Measurements from ENCODE around the gene BOD1. TPM values are rescaled to one million over a fixed set of nuclear protein-coding genes. Genes with fewer than 3 reads are reported as not detected.

BOD1 gene
- total and polyA plus RNA-seq, 4 donors = 15.1 to 16.0 (median 15.6) TPM

DNA sequence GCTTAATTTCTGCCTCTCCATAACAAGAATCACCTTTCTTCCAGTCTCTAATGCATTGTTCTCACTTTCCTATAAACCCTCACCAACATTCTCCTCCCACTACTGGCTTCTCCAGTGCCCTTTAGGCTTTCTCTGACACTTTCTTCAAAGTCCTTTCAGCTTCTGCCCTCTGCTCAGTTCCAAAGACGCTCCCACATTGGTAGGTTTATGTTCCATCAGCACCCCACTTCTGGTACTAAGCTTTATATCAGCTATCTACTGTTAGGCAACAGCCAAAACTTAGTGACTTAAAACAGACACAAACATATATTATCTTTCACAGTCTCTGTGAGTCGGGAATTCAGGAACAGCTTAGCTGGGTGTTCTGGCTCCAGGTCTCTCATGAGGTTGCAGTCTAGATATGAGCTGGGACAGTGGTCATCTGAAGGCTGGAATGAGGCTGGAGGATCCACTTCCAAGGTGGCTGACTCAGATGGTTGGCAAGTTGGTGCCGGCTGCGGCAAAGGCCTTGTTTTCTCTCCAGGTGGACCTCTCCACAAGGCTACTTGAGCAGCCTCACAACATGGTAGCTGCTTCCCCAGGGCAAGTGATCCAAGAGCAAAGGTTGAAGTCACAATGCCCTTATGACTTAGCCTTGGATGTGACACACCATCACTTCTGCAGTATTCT is 37.4 kb downstream of the BOD1 start:
- H3K9ac ChIP-seq (ENCODE audit: low read depth in 1 of 2, low read length in 2 of 2) = no peak overlapping the region
- WGBS = 70% methylated on average over 4 of the region's 4 CpGs
- no peaks in the 10 kb centered on the region for H3K36me3 ChIP-seq (ENCODE audit: control insufficient read depth in 4 of 4, insufficient read depth in 3 of 4, low read depth in 1 of 4, low read length in 3 of 4)
- DNase-seq (ENCODE audit: low spot score) = no peak
- H3K27ac ChIP-seq (ENCODE audit: low read depth in 1 of 2, low read length in 2 of 2) = no peak overlapping the region
- TF ChIP-seq GABPA (IDR thresholded peaks at IDR 0.05 in 1 of 2, conservative IDR thresholded peaks at IDR 0.05 in 1 of 2) (no peak), EGR1 (IDR thresholded peaks at IDR 0.05; ENCODE audit: low read depth in 2 of 2) (no peak), RAD21 (IDR thresholded peaks at IDR 0.05) (no peak), SP1 (IDR thresholded peaks at IDR 0.05) (no peak), HNF4A (conservative IDR thresholded peaks at IDR 0.05) (no peak), HNF4G (IDR thresholded peaks at IDR 0.05) (no peak), FOXA1 (IDR thresholded peaks at IDR 0.05) (no peak)
- TF ChIP-seq, protein P1, sequence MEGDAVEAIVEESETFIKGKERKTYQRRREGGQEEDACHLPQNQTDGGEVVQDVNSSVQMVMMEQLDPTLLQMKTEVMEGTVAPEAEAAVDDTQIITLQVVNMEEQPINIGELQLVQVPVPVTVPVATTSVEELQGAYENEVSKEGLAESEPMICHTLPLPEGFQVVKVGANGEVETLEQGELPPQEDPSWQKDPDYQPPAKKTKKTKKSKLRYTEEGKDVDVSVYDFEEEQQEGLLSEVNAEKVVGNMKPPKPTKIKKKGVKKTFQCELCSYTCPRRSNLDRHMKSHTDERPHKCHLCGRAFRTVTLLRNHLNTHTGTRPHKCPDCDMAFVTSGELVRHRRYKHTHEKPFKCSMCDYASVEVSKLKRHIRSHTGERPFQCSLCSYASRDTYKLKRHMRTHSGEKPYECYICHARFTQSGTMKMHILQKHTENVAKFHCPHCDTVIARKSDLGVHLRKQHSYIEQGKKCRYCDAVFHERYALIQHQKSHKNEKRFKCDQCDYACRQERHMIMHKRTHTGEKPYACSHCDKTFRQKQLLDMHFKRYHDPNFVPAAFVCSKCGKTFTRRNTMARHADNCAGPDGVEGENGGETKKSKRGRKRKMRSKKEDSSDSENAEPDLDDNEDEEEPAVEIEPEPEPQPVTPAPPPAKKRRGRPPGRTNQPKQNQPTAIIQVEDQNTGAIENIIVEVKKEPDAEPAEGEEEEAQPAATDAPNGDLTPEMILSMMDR (IDR thresholded peaks at IDR 0.05; ENCODE audit: low read depth, low read length, missing input control) = no peak
- TF ChIP-seq, protein P2, sequence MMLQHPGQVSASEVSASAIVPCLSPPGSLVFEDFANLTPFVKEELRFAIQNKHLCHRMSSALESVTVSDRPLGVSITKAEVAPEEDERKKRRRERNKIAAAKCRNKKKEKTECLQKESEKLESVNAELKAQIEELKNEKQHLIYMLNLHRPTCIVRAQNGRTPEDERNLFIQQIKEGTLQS (IDR thresholded peaks at IDR 0.05) = no peak
- TF ChIP-seq, protein P3, sequence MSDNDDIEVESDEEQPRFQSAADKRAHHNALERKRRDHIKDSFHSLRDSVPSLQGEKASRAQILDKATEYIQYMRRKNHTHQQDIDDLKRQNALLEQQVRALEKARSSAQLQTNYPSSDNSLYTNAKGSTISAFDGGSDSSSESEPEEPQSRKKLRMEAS (IDR thresholded peaks at IDR 0.05) = no peak
- TF ChIP-seq, protein P4, sequence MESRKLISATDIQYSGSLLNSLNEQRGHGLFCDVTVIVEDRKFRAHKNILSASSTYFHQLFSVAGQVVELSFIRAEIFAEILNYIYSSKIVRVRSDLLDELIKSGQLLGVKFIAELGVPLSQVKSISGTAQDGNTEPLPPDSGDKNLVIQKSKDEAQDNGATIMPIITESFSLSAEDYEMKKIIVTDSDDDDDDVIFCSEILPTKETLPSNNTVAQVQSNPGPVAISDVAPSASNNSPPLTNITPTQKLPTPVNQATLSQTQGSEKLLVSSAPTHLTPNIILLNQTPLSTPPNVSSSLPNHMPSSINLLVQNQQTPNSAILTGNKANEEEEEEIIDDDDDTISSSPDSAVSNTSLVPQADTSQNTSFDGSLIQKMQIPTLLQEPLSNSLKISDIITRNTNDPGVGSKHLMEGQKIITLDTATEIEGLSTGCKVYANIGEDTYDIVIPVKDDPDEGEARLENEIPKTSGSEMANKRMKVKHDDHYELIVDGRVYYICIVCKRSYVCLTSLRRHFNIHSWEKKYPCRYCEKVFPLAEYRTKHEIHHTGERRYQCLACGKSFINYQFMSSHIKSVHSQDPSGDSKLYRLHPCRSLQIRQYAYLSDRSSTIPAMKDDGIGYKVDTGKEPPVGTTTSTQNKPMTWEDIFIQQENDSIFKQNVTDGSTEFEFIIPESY (IDR thresholded peaks at IDR 0.05) = no peak
- no peak overlapping the region for H3K4me3 ChIP-seq (ENCODE audit: low read depth in 1 of 3, low read length in 3 of 3)
- no peaks in the 10 kb centered on the region for H3K27me3 ChIP-seq (ENCODE audit: control insufficient read depth in 4 of 4, insufficient read depth in 4 of 4, low read length in 3 of 4)
- H3K9me3 ChIP-seq (ENCODE audit: control insufficient read depth in 4 of 4, low read length in 3 of 4) = peaks cover 4 to 6% (median 5%) of the 10 kb centered on the region in 4 donors
- no peaks in the 10 kb centered on the region for H3K4me1 ChIP-seq (ENCODE audit: control insufficient read depth in 4 of 4, insufficient read depth in 4 of 4, low read length in 3 of 4)

DNA sequence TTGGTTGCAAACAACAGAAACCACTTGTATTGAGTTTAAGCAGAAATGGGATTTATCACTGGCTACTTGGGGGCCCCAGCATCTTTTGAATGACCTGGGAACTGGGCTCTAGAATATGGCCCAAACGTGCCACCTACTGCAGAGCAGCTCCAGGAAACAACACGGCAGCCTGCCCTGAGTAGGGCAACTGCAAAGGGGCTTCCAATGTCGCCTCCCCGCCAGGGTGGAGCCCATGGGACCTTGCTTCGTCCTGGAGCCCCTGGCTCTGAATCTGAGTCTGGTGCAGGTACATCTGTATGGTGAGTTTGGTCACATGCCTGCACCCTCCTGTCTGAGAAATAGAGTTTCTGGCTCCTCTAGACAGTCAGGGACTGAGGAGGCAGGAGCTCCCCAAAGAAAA is 38.6 kb downstream of the BOD1 start:
- H3K4me3 ChIP-seq (ENCODE audit: low read depth in 1 of 3, low read length in 3 of 3) = no peak overlapping the region
- peaks cover 4 to 6% (median 5%) of the 10 kb centered on the region in 4 donors for H3K9me3 ChIP-seq (ENCODE audit: control insufficient read depth in 4 of 4, low read length in 3 of 4)
- H3K36me3 ChIP-seq (ENCODE audit: control insufficient read depth in 4 of 4, insufficient read depth in 3 of 4, low read depth in 1 of 4, low read length in 3 of 4) = no peaks in the 10 kb centered on the region
- H3K4me1 ChIP-seq (ENCODE audit: control insufficient read depth in 4 of 4, insufficient read depth in 4 of 4, low read length in 3 of 4) = no peaks in the 10 kb centered on the region
- H3K9ac ChIP-seq (ENCODE audit: low read depth in 1 of 2, low read length in 2 of 2) = no peak overlapping the region
- no peak for TF ChIP-seq NR2F2 (IDR thresholded peaks at IDR 0.05)
- no peak for TF ChIP-seq RXRA (IDR thresholded peaks at IDR 0.05)
- no peak for TF ChIP-seq GABPA (IDR thresholded peaks at IDR 0.05 in 1 of 2, conservative IDR thresholded peaks at IDR 0.05 in 1 of 2)
- TF ChIP-seq RAD21 (IDR thresholded peaks at IDR 0.05) = no peak
- TF ChIP-seq, protein P1 (IDR thresholded peaks at IDR 0.05; ENCODE audit: low read depth, low read length, missing input control) = no peak
- TF ChIP-seq YY1 (IDR thresholded peaks at IDR 0.05) = no peak
- no peak for TF ChIP-seq SP1 (IDR thresholded peaks at IDR 0.05)
- TF ChIP-seq, protein P3 (IDR thresholded peaks at IDR 0.05) = no peak
- no peak for TF ChIP-seq TAF1 (conservative IDR thresholded peaks at IDR 0.05)
- TF ChIP-seq FOXA2 (IDR thresholded peaks at IDR 0.05) = no peak
- no peak for TF ChIP-seq HNF4G (IDR thresholded peaks at IDR 0.05)
- TF ChIP-seq, protein P5, sequence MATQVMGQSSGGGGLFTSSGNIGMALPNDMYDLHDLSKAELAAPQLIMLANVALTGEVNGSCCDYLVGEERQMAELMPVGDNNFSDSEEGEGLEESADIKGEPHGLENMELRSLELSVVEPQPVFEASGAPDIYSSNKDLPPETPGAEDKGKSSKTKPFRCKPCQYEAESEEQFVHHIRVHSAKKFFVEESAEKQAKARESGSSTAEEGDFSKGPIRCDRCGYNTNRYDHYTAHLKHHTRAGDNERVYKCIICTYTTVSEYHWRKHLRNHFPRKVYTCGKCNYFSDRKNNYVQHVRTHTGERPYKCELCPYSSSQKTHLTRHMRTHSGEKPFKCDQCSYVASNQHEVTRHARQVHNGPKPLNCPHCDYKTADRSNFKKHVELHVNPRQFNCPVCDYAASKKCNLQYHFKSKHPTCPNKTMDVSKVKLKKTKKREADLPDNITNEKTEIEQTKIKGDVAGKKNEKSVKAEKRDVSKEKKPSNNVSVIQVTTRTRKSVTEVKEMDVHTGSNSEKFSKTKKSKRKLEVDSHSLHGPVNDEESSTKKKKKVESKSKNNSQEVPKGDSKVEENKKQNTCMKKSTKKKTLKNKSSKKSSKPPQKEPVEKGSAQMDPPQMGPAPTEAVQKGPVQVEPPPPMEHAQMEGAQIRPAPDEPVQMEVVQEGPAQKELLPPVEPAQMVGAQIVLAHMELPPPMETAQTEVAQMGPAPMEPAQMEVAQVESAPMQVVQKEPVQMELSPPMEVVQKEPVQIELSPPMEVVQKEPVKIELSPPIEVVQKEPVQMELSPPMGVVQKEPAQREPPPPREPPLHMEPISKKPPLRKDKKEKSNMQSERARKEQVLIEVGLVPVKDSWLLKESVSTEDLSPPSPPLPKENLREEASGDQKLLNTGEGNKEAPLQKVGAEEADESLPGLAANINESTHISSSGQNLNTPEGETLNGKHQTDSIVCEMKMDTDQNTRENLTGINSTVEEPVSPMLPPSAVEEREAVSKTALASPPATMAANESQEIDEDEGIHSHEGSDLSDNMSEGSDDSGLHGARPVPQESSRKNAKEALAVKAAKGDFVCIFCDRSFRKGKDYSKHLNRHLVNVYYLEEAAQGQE (IDR thresholded peaks at IDR 0.05) = no peak
- TF ChIP-seq, protein P4 (IDR thresholded peaks at IDR 0.05) = no peak
- TF ChIP-seq JUND (IDR thresholded peaks at IDR 0.05) = no peak
- H3K27me3 ChIP-seq (ENCODE audit: control insufficient read depth in 4 of 4, insufficient read depth in 4 of 4, low read length in 3 of 4) = no peaks in the 10 kb centered on the region
- no peak for DNase-seq (ENCODE audit: low spot score)
- H3K27ac ChIP-seq (ENCODE audit: low read depth in 1 of 2, low read length in 2 of 2) = no peak overlapping the region
- WGBS = 90% methylated on average over 5 of the region's 5 CpGs

Data from liver (tissue), 9 donors.